Activated CD8-positive, alpha-beta memory T cell treated with anti-CD3 and anti-CD28 coated beads, Interleukin-2, amount 50 U/mL, for 24 hours (primary cell): Measurements from ENCODE around the gene CGB2.
"Not testable (repeated sequence)": the region's sequence is repeated elsewhere in the genome, so short reads cannot be mapped to it uniquely, and the experiment has no call there.

Experiments
- DNase-seq: peaks from one replicate; pipeline ENCODE4 v3.0.0-alpha.2; 2020; ENCODE audit errors: extremely low read depth

The CGB2 gene

GRCh38 chr19:49031642-49032301 lies at the start of gene CGB2:
Gene CGB2 (plus strand): TSS chr19:49031890. CDS start chr19:49032096, 206 bp downstream.
- not testable (repeated sequence) for DNase-seq

- no peak for DNase-seq
Observed at GRCh38 chr19:48982280-48982679, 49.4 kb upstream of the CGB2 start.

GRCh38 chr19:48985711-48986110 lies 46.0 kb upstream of the CGB2 start:
- no peak for DNase-seq

- no peak for DNase-seq
Observed at GRCh38 chr19:48986211-48986610, 45.5 kb upstream of the CGB2 start.

GRCh38 chr19:48987323-48987722 lies 44.4 kb upstream of the CGB2 start:
- DNase-seq = no peak

- DNase-seq = no peak
Observed at GRCh38 chr19:48988286-48988685, 43.4 kb upstream of the CGB2 start.

- no peak for DNase-seq
Observed at GRCh38 chr19:48988860-48989259, 42.8 kb upstream of the CGB2 start.

- no peak for DNase-seq
Observed at GRCh38 chr19:48989701-48990291, 41.9 kb upstream of the CGB2 start.

- DNase-seq = no peak
Observed at GRCh38 chr19:48990400-48990799, 41.3 kb upstream of the CGB2 start.

GRCh38 chr19:48991011-48991609 lies 40.6 kb upstream of the CGB2 start:
- DNase-seq = no peak

GRCh38 chr19:48991873-48992580 lies 39.7 kb upstream of the CGB2 start:
- DNase-seq = no peak

GRCh38 chr19:48992581-48993174 lies 39.0 kb upstream of the CGB2 start:
- no peak for DNase-seq

GRCh38 chr19:48993175-48994034 lies 38.3 kb upstream of the CGB2 start, which contains the start of the genes GYS1 and RUVBL2:
Gene GYS1 (minus strand): TSS chr19:48993309. CDS start chr19:48993112, 197 bp downstream.
Gene RUVBL2 (plus strand): TSS chr19:48993887. CDS start chr19:48993912, 25 bp downstream.
- DNase-seq = peak; percentile 98

- no peak for DNase-seq
Observed at GRCh38 chr19:48994035-48994386, 37.7 kb upstream of the CGB2 start.

- no peak for DNase-seq
Observed at GRCh38 chr19:48997972-48998371, 33.7 kb upstream of the CGB2 start.

- peak; percentile 45 for DNase-seq
Observed at GRCh38 chr19:48999481-49000325, 32.0 kb upstream of the CGB2 start.

GRCh38 chr19:49004133-49004532 lies 27.6 kb upstream of the CGB2 start:
- DNase-seq = no peak

GRCh38 chr19:49004964-49005614 lies 26.6 kb upstream of the CGB2 start:
- no peak for DNase-seq

- DNase-seq = no peak
Observed at GRCh38 chr19:49006905-49007304, 24.8 kb upstream of the CGB2 start.

- DNase-seq = no peak
Observed at GRCh38 chr19:49009828-49010227, 21.9 kb upstream of the CGB2 start.
